WTC11 (cell line): ENCODE data around the gene UBASH3B.

Experiments used
- CBFB ChIP-seq: sonication (generic); formaldehyde crosslinking; IDR thresholded peaks from 2 replicates; pipeline ENCODE4 v1.8.1; 2022; ENCODE audit warnings: mild to moderate bottlenecking, low read depth, missing genetic modification reagents
- CREM ChIP-seq: sonication (generic); formaldehyde crosslinking; IDR thresholded peaks from 2 replicates; pipeline ENCODE4 v1.8.1; 2022; ENCODE audit warnings: mild to moderate bottlenecking, missing genetic modification reagents, moderate library complexity
- TF ChIP-seq, protein P1 (sequence below): fragments of 200-600 bp; IDR thresholded peaks from 2 replicates; pipeline ENCODE4 v1.8.0; 2022; ENCODE audit warnings: antibody characterized with exemption

GRCh38 chr11:122853971-122854446 lies 198.5 kb downstream of the UBASH3B start:
- TF ChIP-seq, protein P1, sequence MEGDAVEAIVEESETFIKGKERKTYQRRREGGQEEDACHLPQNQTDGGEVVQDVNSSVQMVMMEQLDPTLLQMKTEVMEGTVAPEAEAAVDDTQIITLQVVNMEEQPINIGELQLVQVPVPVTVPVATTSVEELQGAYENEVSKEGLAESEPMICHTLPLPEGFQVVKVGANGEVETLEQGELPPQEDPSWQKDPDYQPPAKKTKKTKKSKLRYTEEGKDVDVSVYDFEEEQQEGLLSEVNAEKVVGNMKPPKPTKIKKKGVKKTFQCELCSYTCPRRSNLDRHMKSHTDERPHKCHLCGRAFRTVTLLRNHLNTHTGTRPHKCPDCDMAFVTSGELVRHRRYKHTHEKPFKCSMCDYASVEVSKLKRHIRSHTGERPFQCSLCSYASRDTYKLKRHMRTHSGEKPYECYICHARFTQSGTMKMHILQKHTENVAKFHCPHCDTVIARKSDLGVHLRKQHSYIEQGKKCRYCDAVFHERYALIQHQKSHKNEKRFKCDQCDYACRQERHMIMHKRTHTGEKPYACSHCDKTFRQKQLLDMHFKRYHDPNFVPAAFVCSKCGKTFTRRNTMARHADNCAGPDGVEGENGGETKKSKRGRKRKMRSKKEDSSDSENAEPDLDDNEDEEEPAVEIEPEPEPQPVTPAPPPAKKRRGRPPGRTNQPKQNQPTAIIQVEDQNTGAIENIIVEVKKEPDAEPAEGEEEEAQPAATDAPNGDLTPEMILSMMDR = peak; percentile 59; the same call in 1 of the 2 replicates
- TF ChIP-seq CBFB = no peak
- no peak for TF ChIP-seq CREM (CRISPR knock-in tag)
